A549 (cell line): Measurements from ENCODE around the gene UBN2. TPM values are rescaled to one million over a fixed set of nuclear protein-coding genes. Genes with fewer than 3 reads are reported as not detected.

Experiments
- ATAC-seq, 2 experiments: fragments of 200-7000 bp in 1 of 2; fragments of >200 bp in 1 of 2; cut with Nextera tagmentation in 1 of 2; cut with Tn5 transposase in 1 of 2; 3 replicates each; pipeline versions ENCODE4 v1.8.0 to v1.9.1; 2018 to 2020; ENCODE audit warnings: mild to moderate bottlenecking in 1 of 2, moderate library complexity in 1 of 2
- CTCF ChIA-PET: fragments of 300-600 bp; sonication (Branson Sonifier 250); formaldehyde crosslinking; extraction: SDS; loops from one replicate; lab custom pipeline; 2021; ENCODE audit warnings: antibody characterized with exemption, inconsistent platforms; lab: Yijun Ruan, JAX
- POLR2A ChIA-PET: fragments of 350-600 bp; formaldehyde crosslinking; extraction: SDS; loops from one replicate; lab custom pipeline; 2021; ENCODE audit warnings: antibody characterized with exemption, inconsistent platforms; lab: Yijun Ruan, JAX
- DNase-seq, 2 experiments: peaks; one replicate each; pipeline versions ENCODE4 v3.0.0 to v3.0.0-alpha.2; 2011 to 2016; ENCODE audit warnings: low read depth in 1 of 2, low spot score in 1 of 2
- FAIRE-seq: peaks from 2 replicates; lab custom pipeline; 2011; peaks lifted over from hg19 to GRCh38; lab: Jason Lieb, UNC
- H3K27ac ChIP-seq, 2 experiments: fragments of >200 bp; sonication (Bioruptor Twin); formaldehyde crosslinking; 3 replicates each; pipeline ENCODE4 v1.5.1; 2016 to 2017
- H3K4me1 ChIP-seq: fragments of >200 bp; sonication (Bioruptor Twin); formaldehyde crosslinking; 3 replicates; pipeline ENCODE4 v1.6.1; 2016
- H3K4me2 ChIP-seq: fragments of >200 bp; sonication (Bioruptor Twin); formaldehyde crosslinking; 3 replicates; pipeline ENCODE4 v1.6.1; 2016
- H3K4me3 ChIP-seq: fragments of >200 bp; sonication (Bioruptor Twin); formaldehyde crosslinking; 3 replicates; pipeline ENCODE4 v1.5.1; 2016
- H3K9me3 ChIP-seq: fragments of >200 bp; sonication (Bioruptor Twin); formaldehyde crosslinking; 3 replicates; pipeline ENCODE4 v1.6.1; 2016
- BCL3 ChIP-seq: fragments of >200 bp; sonication (Bioruptor Twin); formaldehyde crosslinking; IDR thresholded peaks from 3 replicates; pipeline ENCODE4 v1.6.1; 2016
- CBX2 ChIP-seq: fragments of 200-600 bp; sonication (generic); IDR thresholded peaks from 2 replicates; pipeline ENCODE4 v1.6.1; 2016; ENCODE audit warnings: low read depth, mild to moderate bottlenecking, borderline replicate concordance
- CBX8 ChIP-seq: fragments of 200-600 bp; sonication (generic); IDR thresholded peaks from 2 replicates; pipeline ENCODE4 v1.6.1; 2016
- CEBPB ChIP-seq, 2 experiments: fragments of >200 bp in 1 of 2; sonication (Bioruptor Twin) in 1 of 2; formaldehyde crosslinking in 1 of 2; IDR thresholded peaks; 2 replicates each; pipeline ENCODE4 v1.6.1; 2012 to 2016
- ELK1 ChIP-seq: fragments of 150-350 bp; IDR thresholded peaks from 2 replicates; pipeline ENCODE4 v1.6.1; 2014; ENCODE audit warnings: low read depth, mild to moderate bottlenecking, low read length
- HDAC2 ChIP-seq: fragments of 200-600 bp; sonication (generic); IDR thresholded peaks from 2 replicates; pipeline ENCODE4 v1.6.1; 2016
- HMGXB4 ChIP-seq: fragments of 250-450 bp; sonication (Bioruptor Pico); IDR thresholded peaks from 2 replicates; pipeline ENCODE4 v1.5.0; 2021; ENCODE audit warnings: mild to moderate bottlenecking, moderate library complexity, borderline replicate concordance
- HOXB5 ChIP-seq: fragments of 250-450 bp; sonication (Bioruptor Pico); IDR thresholded peaks from 2 replicates; pipeline ENCODE4 v1.5.0; 2020; ENCODE audit warnings: mild to moderate bottlenecking, moderate library complexity
- JUN ChIP-seq, 2 experiments: fragments of >200 bp; sonication (Bioruptor Twin); formaldehyde crosslinking; IDR thresholded peaks; 2 replicates in 1 of 2; 3 replicates in 1 of 2; pipeline ENCODE4 v1.6.1; 2016 to 2017
- MYC ChIP-seq: IDR thresholded peaks from 2 replicates; pipeline ENCODE4 v1.6.1; 2012; ENCODE audit warnings: mild to moderate bottlenecking, inconsistent platforms, low read length, improper control_type of control experiment, borderline replicate concordance
- NFE2L2 ChIP-seq: fragments of 150-350 bp; conservative IDR thresholded peaks from 2 replicates; pipeline ENCODE4 v1.6.1; 2014; ENCODE audit warnings: low read length
- NPAS2 ChIP-seq: fragments of 250-450 bp; sonication (Bioruptor Pico); IDR thresholded peaks from 2 replicates; pipeline ENCODE4 v1.8.0; 2022; ENCODE audit warnings: mild to moderate bottlenecking, moderate library complexity, borderline replicate concordance
- NR3C1 ChIP-seq: fragments of >200 bp; sonication (Bioruptor Twin); formaldehyde crosslinking; IDR thresholded peaks from 3 replicates; pipeline ENCODE4 v1.6.1; 2017
- PBX3 ChIP-seq: IDR thresholded peaks from 2 replicates; pipeline ENCODE4 v1.6.1; 2012
- POLR2AphosphoS2 ChIP-seq: conservative IDR thresholded peaks from 2 replicates; pipeline ENCODE4 v1.6.1; 2012; ENCODE audit warnings: low read length, improper control_type of control experiment, inconsistent platforms
- RAD21 ChIP-seq, 2 experiments: fragments of >200 bp in 1 of 2; sonication (Bioruptor Twin) in 1 of 2; formaldehyde crosslinking in 1 of 2; IDR thresholded peaks in 1 of 2; conservative IDR thresholded peaks in 1 of 2; 2 replicates in 1 of 2; 3 replicates in 1 of 2; pipeline ENCODE4 v1.6.1; 2012 to 2018; ENCODE audit warnings: inconsistent platforms in 1 of 2
- RARB ChIP-seq: fragments of 250-450 bp; sonication (Bioruptor Pico); IDR thresholded peaks from 2 replicates; pipeline ENCODE4 v1.8.0; 2021; ENCODE audit warnings: mild to moderate bottlenecking, moderate library complexity
- SMC3 ChIP-seq: fragments of >200 bp; sonication (Bioruptor Twin); formaldehyde crosslinking; IDR thresholded peaks from 3 replicates; pipeline ENCODE4 v1.6.1; 2018; ENCODE audit warnings: inconsistent platforms
- ZC3H11A ChIP-seq: fragments of 450-650 bp; IDR thresholded peaks from 2 replicates; pipeline ENCODE4 v1.6.1; 2014; ENCODE audit warnings: antibody characterized with exemption, mild to moderate bottlenecking
- ZFP36 ChIP-seq: fragments of 450-650 bp; IDR thresholded peaks from 2 replicates; pipeline ENCODE4 v1.6.1; 2014; ENCODE audit warnings: borderline replicate concordance; ENCODE audit not compliant: partially characterized antibody
- ZNF302 ChIP-seq: fragments of 250-450 bp; sonication (Bioruptor Pico); IDR thresholded peaks from 2 replicates; pipeline ENCODE4 v1.9.0; 2021; ENCODE audit warnings: inconsistent platforms, mild to moderate bottlenecking, moderate library complexity
- ZSCAN20 ChIP-seq: fragments of 250-450 bp; sonication (Bioruptor Pico); IDR thresholded peaks from 2 replicates; pipeline ENCODE4 v1.8.0; 2022; ENCODE audit warnings: mild to moderate bottlenecking, moderate library complexity
- WGBS: methylation state at CpG from one replicate; pipeline ENCODE4 v1.1.6; 2017; ENCODE audit errors: missing lambda C conversion rate; 5-methylcytosine and 5-hydroxymethylcytosine counted together
- polyA plus RNA-seq, 4 experiments: library from polyadenylated mRNA; depleted of rRNA in 3 of 4; stranded (reverse); fragments of >200 nt; fragmentation: RNase III in 1 of 4; extraction: RNeasy Plus Mini Kit Qiagen cat#74134 plus additional on column Dnase treatment in 1 of 4; gene quantifications; 2 replicates in 3 of 4; 3 replicates in 1 of 4; pipeline ENCODE4 v1.2.3, GENCODE V29; 2011 to 2017

The UBN2 gene
- polyA plus RNA-seq, 2 of the 4 experiments (the other 2 are of a cell fraction), result 2.1 to 5.7 TPM

GRCh38 chr7:139259142-139259541 lies 28.1 kb downstream of the UBN2 start:
- Histone ChIP-seq H3K4me1 (no peaks in the 10 kb centered on the region), H3K4me2 (no peak overlapping the region), H3K4me3 (no peak overlapping the region), H3K27ac (no peak overlapping the region), H3K9me3 (no peaks in the 10 kb centered on the region)
- ATAC-seq (no peak), FAIRE-seq (no peak), DNase-seq (no peak)
- 91% methylated on average over 6 of the region's 6 CpGs for WGBS
- CTCF ChIA-PET, result no interaction called here
- TF ChIP-seq POLR2AphosphoS2 (no peak), CBX2 (no peak), BCL3 (no peak), HMGXB4 (CRISPR knock-in tag) (no peak), CBX8 (no peak)
- POLR2A ChIA-PET, result no interaction called here

- TF ChIP-seq HOXB5 (CRISPR knock-in tag) (no peak), MYC (no peak), NR3C1 (no peak), NPAS2 (CRISPR knock-in tag) (no peak), ZSCAN20 (no peak), HDAC2 (no peak), PBX3 (no peak), NFE2L2 (no peak), CBX8 (no peak), ZC3H11A (no peak), ELK1 (no peak), JUN (IDR thresholded peaks at IDR 0.05) (no peak), CEBPB (IDR thresholded peaks at IDR 0.05) (no peak), SMC3 (no peak)
Measured at GRCh38 chr7:139264220-139264619, 33.2 kb downstream of the UBN2 start.

GRCh38 chr7:139265673-139266072 lies 34.6 kb downstream of the UBN2 start:
- POLR2A ChIA-PET, result no interaction called here
- CTCF ChIA-PET, result interaction anchor here (0.7 kb wide), 1 partner anchor 28 kb away, joined by 4 read pairs; no protein-coding TSS in a partner anchor
- no peak overlapping the region for H3K27ac ChIP-seq
- TF ChIP-seq RARB (CRISPR knock-in tag) (no peak), RAD21 (conservative IDR thresholded peaks at IDR 0.05 in 1 of 2, IDR thresholded peaks at IDR 0.05 in 1 of 2) (no peak), ZNF302 (no peak), ZFP36 (no peak)
- TF ChIP-seq, all 56 proteins: peak for 0
- DNase-seq, result no peak
- Histone ChIP-seq H3K4me2 (no peak overlapping the region), H3K4me3 (no peak overlapping the region), H3K9me3 (no peaks in the 10 kb centered on the region), H3K4me1 (no peaks in the 10 kb centered on the region)
- no peak for ATAC-seq
- WGBS, result 89% methylated on average over 2 of the region's 2 CpGs
- no peak for FAIRE-seq

More at GRCh38 chr7:139264220-139264619, 33.2 kb downstream of the UBN2 start:
- Histone ChIP-seq H3K4me2 (no peak overlapping the region), H3K4me3 (no peak overlapping the region), H3K9me3 (no peaks in the 10 kb centered on the region), H3K4me1 (no peaks in the 10 kb centered on the region), H3K27ac (no peak overlapping the region)
- DNase-seq (no peak), ATAC-seq (no peak), FAIRE-seq (no peak)
- WGBS, result 85% methylated on average over 3 of the region's 3 CpGs
- CTCF ChIA-PET, result no interaction called here
- POLR2A ChIA-PET, result no interaction called here
